T-cell (primary cell): ENCODE measurements around the gene SLC2A13. TPM values are rescaled to one million over a fixed set of nuclear protein-coding genes. Genes with fewer than 3 reads are reported as not detected.

Experiments
- ATAC-seq, 4 experiments: fragments of 200-7000 bp in 3 of 4; fragments of 150-1000 bp in 1 of 4; cut with Tn5 transposase; replicated peaks in 1 of 4; 1 replicate in 3 of 4; 2 replicates in 1 of 4; pipeline ENCODE4 v1.10.0; 2021; ENCODE audit warnings: moderate library complexity in 3 of 4, mild to moderate bottlenecking in 2 of 4, moderate number of reproducible peaks in 1 of 4
- CTCF ChIA-PET, 2 donors: fragments of 300-600 bp; sonication (Branson Sonifier 250); formaldehyde crosslinking; loops; one replicate each; lab custom pipeline; 2022; ENCODE audit warnings: antibody characterized with exemption in 2 of 2; lab: Charles Lee
- POLR2A ChIA-PET, 2 donors: fragments of 300-600 bp; sonication (Branson Sonifier 250); formaldehyde crosslinking; loops; one replicate each; lab custom pipeline; 2022; ENCODE audit warnings: antibody characterized with exemption in 2 of 2; lab: Charles Lee
- DNase-seq, 35 experiments: peaks; one replicate each; pipeline versions ENCODE4 v3.0.0 to v3.0.0-alpha.2; 2013 to 2023
- H3K27ac ChIP-seq: one replicate; pipeline ENCODE4 v1.5.1; 2013; ENCODE audit warnings: low read length
- H3K27me3 ChIP-seq, 2 experiments: replicated peaks in 1 of 2; 1 replicate in 1 of 2; 2 replicates in 1 of 2; pipeline versions ENCODE4 v1.6.1 to v1.7.0; 2013; ENCODE audit warnings: low read length in 1 of 2, mixed read lengths in 1 of 2; ENCODE audit not compliant: control insufficient read depth in 2 of 2, insufficient read depth in 2 of 2; ENCODE audit errors: extremely low read depth in 1 of 2
- H3K36me3 ChIP-seq, 2 donors: 1 replicate in 1 of 2; 2 replicates in 1 of 2; pipeline versions ENCODE4 v1.6.1 to v1.7.0; 2013; ENCODE audit warnings: low read length in 1 of 2; ENCODE audit not compliant: control insufficient read depth in 2 of 2, insufficient read depth in 1 of 2; ENCODE audit errors: extremely low read depth in 1 of 2
- H3K4me1 ChIP-seq, 2 experiments: 1 replicate in 1 of 2; 2 replicates in 1 of 2; pipeline versions ENCODE4 v1.6.1 to v1.7.0; 2013; ENCODE audit warnings: low read length in 2 of 2, mixed read lengths in 1 of 2; ENCODE audit not compliant: insufficient read depth in 2 of 2, control insufficient read depth in 1 of 2; ENCODE audit errors: extremely low read depth in 1 of 2
- H3K4me3 ChIP-seq, 2 donors: 1 replicate in 1 of 2; 2 replicates in 1 of 2; pipeline versions ENCODE4 v1.5.1 to v1.7.0; 2013; ENCODE audit warnings: mild to moderate bottlenecking in 2 of 2, low read length in 1 of 2, moderate library complexity in 1 of 2; ENCODE audit not compliant: control insufficient read depth in 1 of 2; ENCODE audit errors: extremely low read depth in 1 of 2
- H3K9me3 ChIP-seq: 2 replicates; pipeline ENCODE4 v1.7.0; 2013
- H3K27ac Mint-ChIP-seq, 2 donors: one replicate each; pipeline ENCODE4 v1.8.0; 2020 to 2021; ENCODE audit warnings: mild to moderate bottlenecking in 2 of 2, mixed read lengths in 2 of 2
- H3K27me3 Mint-ChIP-seq, 2 donors: one replicate each; pipeline ENCODE4 v1.8.0; 2021 to 2022; ENCODE audit warnings: mixed read lengths in 2 of 2
- H3K36me3 Mint-ChIP-seq: one replicate; pipeline ENCODE4 v1.8.0; 2021; ENCODE audit warnings: mixed read lengths
- H3K4me1 Mint-ChIP-seq, 3 donors: one replicate each; pipeline ENCODE4 v1.8.0; 2020 to 2022; ENCODE audit warnings: mixed read lengths in 3 of 3, mild to moderate bottlenecking in 1 of 3
- H3K4me3 Mint-ChIP-seq, 3 donors: one replicate each; pipeline ENCODE4 v1.8.0; 2020 to 2022; ENCODE audit warnings: mild to moderate bottlenecking in 3 of 3, mixed read lengths in 3 of 3, moderate library complexity in 3 of 3
- H3K9me3 Mint-ChIP-seq, 3 donors: one replicate each; pipeline ENCODE4 v1.8.0; 2020 to 2022; ENCODE audit warnings: mixed read lengths in 3 of 3
- WGBS: methylation state at CpG from one replicate; pipeline ENCODE4 v1.1.5; 2013; ENCODE audit warnings: missing lambda C conversion rate; ENCODE audit not compliant: insufficient coverage; 5-methylcytosine and 5-hydroxymethylcytosine counted together
- total RNA-seq, 35 experiments: library from RNA in 6 of 35; stranded (reverse) in 6 of 35; fragments of 120-200 nt in 1 of 35; gene quantifications; one replicate each; pipeline versions ENCODE4 v1.2.1 to v1.2.4 and lab custom pipeline; 2013 to 2026

The SLC2A13 gene
- total RNA-seq, 5 donors from 2014 or later (not counting 1 experiment from before 2014, with no cell fraction given), result 4.2 to 6.0 (median 5.1) TPM

DNA sequence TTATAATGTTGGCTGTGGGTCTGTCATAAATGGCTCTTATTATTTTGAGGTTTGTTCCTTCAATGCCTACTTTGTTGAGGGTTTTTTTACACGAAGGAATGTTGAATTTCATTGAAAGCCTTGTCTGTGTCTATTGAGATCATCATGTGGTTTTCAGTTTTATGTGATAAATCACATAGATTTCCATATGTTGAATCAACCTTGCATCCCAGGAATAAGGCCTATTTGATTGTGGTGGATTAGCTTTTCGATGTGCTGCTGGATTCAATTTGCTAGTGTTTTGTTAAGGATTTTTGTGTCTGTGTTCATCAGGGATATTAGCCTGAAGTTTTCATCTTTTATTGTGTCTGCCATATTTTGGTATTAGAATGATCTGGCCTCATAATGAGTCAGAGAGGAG, 27.6 kb downstream of the SLC2A13 start:
- peaks cover 11 to 19% (median 16%) of the 10 kb centered on the region in 3 donors for H3K9me3 Mint-ChIP-seq
- H3K4me1 Mint-ChIP-seq, result no peaks in the 10 kb centered on the region
- WGBS, result no CpG with 5 or more reads among the region's 2 CpGs
- POLR2A ChIA-PET, result no interaction called here
- no peaks in the 10 kb centered on the region for H3K4me1 ChIP-seq
- peaks cover 12% of the 10 kb centered on the region for H3K36me3 Mint-ChIP-seq
- H3K27ac ChIP-seq, result no peak overlapping the region
- CTCF ChIA-PET, result no interaction called here
- peaks cover 0 to 2% of the 10 kb centered on the region in 2 donors for H3K27me3 Mint-ChIP-seq
- H3K36me3 ChIP-seq, result no peaks in the 10 kb centered on the region
- ATAC-seq, result no peak
- DNase-seq, result no peak
- no peaks in the 10 kb centered on the region for H3K9me3 ChIP-seq
- H3K27me3 ChIP-seq, result no peaks in the 10 kb centered on the region
- H3K4me3 Mint-ChIP-seq, result no peak overlapping the region
- no peak overlapping the region for H3K4me3 ChIP-seq
- no peak overlapping the region for H3K27ac Mint-ChIP-seq

DNA sequence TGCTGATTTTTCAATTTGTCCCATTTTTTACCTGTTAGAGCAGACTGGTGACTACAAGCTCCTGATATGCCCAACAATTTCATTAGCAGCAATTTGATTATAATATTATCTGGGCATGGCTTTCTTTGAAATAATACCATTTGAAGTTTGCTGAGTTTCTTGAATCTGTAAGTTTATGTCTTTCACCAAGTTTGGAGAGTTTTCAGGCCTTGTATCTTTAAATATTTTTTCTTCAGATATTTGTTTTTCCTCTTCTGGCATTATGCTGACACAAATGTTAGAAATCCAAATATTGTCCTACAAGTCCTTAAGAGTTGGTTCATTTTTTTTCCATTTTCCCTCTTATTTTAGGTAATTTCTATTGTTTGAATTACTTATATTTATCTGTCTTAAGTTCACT, 30.4 kb downstream of the SLC2A13 start:
- no peak for DNase-seq
- Mint-ChIP-seq H3K27me3 (peaks cover 0 to 2% of the 10 kb centered on the region in 2 donors), H3K4me3 (no peak overlapping the region), H3K9me3 (peaks cover 11 to 16% (median 12%) of the 10 kb centered on the region in 3 donors), H3K27ac (no peak overlapping the region), H3K4me1 (no peaks in the 10 kb centered on the region), H3K36me3 (no peaks in the 10 kb centered on the region)
- no peaks in the 10 kb centered on the region for H3K4me1 ChIP-seq
- no peaks in the 10 kb centered on the region for H3K36me3 ChIP-seq
- POLR2A ChIA-PET, result no interaction called here
- H3K9me3 ChIP-seq, result no peaks in the 10 kb centered on the region
- no peak for ATAC-seq
- no peak overlapping the region for H3K4me3 ChIP-seq
- CTCF ChIA-PET, result no interaction called here
- H3K27ac ChIP-seq, result no peak overlapping the region
- H3K27me3 ChIP-seq, result no peaks in the 10 kb centered on the region

DNA sequence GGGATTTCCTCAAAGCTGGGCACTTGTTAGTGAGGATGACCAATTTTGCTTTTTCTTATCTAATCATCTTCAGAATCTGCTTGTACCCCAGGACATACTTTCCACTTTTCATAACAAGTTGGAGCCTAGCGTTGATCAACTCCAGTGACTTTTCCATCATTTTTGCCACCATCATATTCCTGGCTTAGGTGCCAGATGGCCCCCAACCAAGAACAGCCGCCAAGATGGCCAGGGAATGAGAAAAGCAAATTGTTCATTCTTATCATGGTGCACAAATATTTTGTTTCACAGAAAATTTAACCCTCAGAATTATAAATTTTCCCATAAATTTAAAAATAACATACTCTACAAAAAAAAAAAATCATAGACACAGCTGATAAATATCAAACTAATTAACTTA, 37.5 kb downstream of the SLC2A13 start:
- Mint-ChIP-seq H3K4me3 (no peak overlapping the region), H3K27me3 (no peaks in the 10 kb centered on the region), H3K4me1 (no peaks in the 10 kb centered on the region), H3K9me3 (no peaks in the 10 kb centered on the region), H3K27ac (no peak overlapping the region), H3K36me3 (no peaks in the 10 kb centered on the region)
- 100% methylated on average over 1 of the region's 2 CpGs for WGBS
- Histone ChIP-seq H3K27me3 (no peaks in the 10 kb centered on the region), H3K4me3 (no peak overlapping the region), H3K27ac (no peak overlapping the region), H3K4me1 (no peaks in the 10 kb centered on the region), H3K36me3 (no peaks in the 10 kb centered on the region), H3K9me3 (no peaks in the 10 kb centered on the region)
- ChIA-PET CTCF (no interaction called here), POLR2A (no interaction called here)
- ATAC-seq (no peak), DNase-seq (no peak)

DNA sequence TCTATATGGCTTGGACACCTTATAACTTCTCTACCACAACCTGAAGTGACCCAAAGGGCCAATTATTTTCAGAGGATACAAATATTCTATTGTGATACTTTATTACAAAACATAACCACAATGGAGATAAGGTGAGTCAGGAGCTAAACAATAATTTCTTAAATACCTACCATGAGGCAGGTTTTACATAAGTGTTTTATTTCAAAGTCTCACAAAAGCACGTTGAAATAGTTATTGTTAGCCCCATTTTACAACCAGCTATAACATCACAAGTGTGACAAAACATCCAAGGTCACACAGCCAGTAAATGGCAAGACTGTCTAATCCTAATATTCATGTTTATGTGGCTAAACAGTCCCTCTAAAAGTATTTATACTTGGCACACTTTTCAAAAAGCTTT, 40.2 kb downstream of the SLC2A13 start:
- ATAC-seq (no peak), DNase-seq (no peak)
- H3K27me3 Mint-ChIP-seq, result no peaks in the 10 kb centered on the region
- WGBS, result 60% methylated on average over 1 of the region's 1 CpG
- H3K27ac ChIP-seq, result no peak overlapping the region
- POLR2A ChIA-PET, result interaction anchor here in 1 of 2 donors (0.9 kb wide), 1 partner anchor 27 kb away, joined by 3 read pairs; no protein-coding TSS in a partner anchor
- no peaks in the 10 kb centered on the region for H3K4me1 Mint-ChIP-seq
- H3K9me3 ChIP-seq, result no peaks in the 10 kb centered on the region
- CTCF ChIA-PET, result interaction anchor here in 1 of 2 donors (1.0 kb wide), 1 partner anchor 21 kb away, joined by 3 read pairs; no protein-coding TSS in a partner anchor
- no peaks in the 10 kb centered on the region for H3K36me3 Mint-ChIP-seq
- no peaks in the 10 kb centered on the region for H3K36me3 ChIP-seq
- H3K4me1 ChIP-seq, result no peaks in the 10 kb centered on the region
- H3K27ac Mint-ChIP-seq, result no peak overlapping the region
- H3K4me3 Mint-ChIP-seq, result no peak overlapping the region
- no peaks in the 10 kb centered on the region for H3K9me3 Mint-ChIP-seq
- H3K4me3 ChIP-seq, result no peak overlapping the region
- H3K27me3 ChIP-seq, result no peaks in the 10 kb centered on the region

DNA sequence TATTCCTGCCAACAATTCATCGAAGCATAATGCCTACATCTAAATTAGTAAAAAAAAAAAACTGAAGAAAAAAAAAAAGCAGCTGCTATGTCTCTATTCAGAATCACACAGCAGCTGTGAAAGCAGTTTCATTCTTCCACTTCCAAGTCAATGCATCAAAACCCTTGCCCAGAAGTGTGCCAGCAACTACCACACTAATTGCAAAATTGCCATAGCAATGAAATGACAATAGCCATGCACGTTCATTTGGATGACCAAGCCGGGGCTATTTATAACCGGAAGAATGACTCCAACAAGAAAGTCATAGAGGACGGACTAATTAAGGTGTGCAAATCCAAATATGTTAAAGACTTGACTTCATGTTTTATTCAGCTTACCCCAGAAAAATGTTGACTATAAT, 42.5 kb downstream of the SLC2A13 start:
- ATAC-seq, result no peak
- Histone ChIP-seq H3K27ac (no peak overlapping the region), H3K4me1 (no peaks in the 10 kb centered on the region), H3K4me3 (no peak overlapping the region), H3K27me3 (no peaks in the 10 kb centered on the region), H3K9me3 (no peaks in the 10 kb centered on the region), H3K36me3 (no peaks in the 10 kb centered on the region)
- Mint-ChIP-seq H3K4me1 (no peaks in the 10 kb centered on the region), H3K36me3 (no peaks in the 10 kb centered on the region), H3K27me3 (peaks cover 0 to 7% of the 10 kb centered on the region in 2 donors), H3K27ac (no peak overlapping the region), H3K9me3 (no peaks in the 10 kb centered on the region), H3K4me3 (no peak overlapping the region)
- POLR2A ChIA-PET, result no interaction called here
- DNase-seq, result no peak
- 100% methylated on average over 2 of the region's 5 CpGs for WGBS
- CTCF ChIA-PET, result interaction anchor here (0.6 to 1.2 kb wide), 3 partner anchors 9 to 63 kb away, joined by 3 to 5 read pairs (median 3); no protein-coding TSS in a partner anchor

DNA sequence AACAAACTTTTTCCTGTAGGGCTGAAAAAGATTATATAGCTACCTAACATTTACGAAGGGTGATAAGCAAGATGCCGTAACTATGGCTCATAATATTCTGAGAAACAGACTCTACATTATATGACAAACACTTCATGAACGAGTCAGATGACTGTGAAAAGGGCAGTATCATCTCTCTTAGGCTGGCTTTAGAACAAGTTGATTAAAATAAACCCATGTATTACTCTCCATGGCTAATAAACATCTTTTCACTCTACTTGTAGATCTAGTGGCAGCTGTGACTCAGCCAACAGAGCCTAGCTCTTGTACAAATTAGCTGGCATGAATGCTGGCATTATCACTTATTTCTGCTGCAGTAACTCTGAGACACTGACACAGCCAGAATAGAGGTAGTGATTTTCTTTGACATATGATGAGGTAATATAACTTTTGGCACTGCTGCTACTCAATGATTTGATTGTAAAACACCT, 47.1 kb downstream of the SLC2A13 start:
- ATAC-seq (no peak), DNase-seq (no peak)
- no peak overlapping the region for H3K4me3 ChIP-seq
- no peaks in the 10 kb centered on the region for H3K9me3 ChIP-seq
- H3K4me1 Mint-ChIP-seq, result peaks cover 0 to 2% (median 0%) of the 10 kb centered on the region in 3 donors
- no peaks in the 10 kb centered on the region for H3K36me3 ChIP-seq
- no peaks in the 10 kb centered on the region for H3K36me3 Mint-ChIP-seq
- no peaks in the 10 kb centered on the region for H3K27me3 ChIP-seq
- 50% methylated on average over 1 of the region's 3 CpGs for WGBS
- ChIA-PET CTCF (no interaction called here), POLR2A (interaction anchor here in 1 of 2 donors (0.6 to 0.7 kb wide), 2 partner anchors 10 to 29 kb away, joined by 3 to 4 read pairs; no protein-coding TSS in a partner anchor)
- H3K27me3 Mint-ChIP-seq, result peaks cover 0 to 7% of the 10 kb centered on the region in 2 donors
- H3K27ac ChIP-seq, result no peak overlapping the region
- no peaks in the 10 kb centered on the region for H3K9me3 Mint-ChIP-seq
- H3K27ac Mint-ChIP-seq, result no peak overlapping the region
- H3K4me3 Mint-ChIP-seq, result no peak overlapping the region
- H3K4me1 ChIP-seq, result no peaks in the 10 kb centered on the region
